HepG2 (cell line): Measurements from ENCODE around the gene NEAT1. TPM values are rescaled to one million over a fixed set of nuclear protein-coding genes. Genes with fewer than 3 reads are reported as not detected.
A peak's percentile ranks its signal among the peaks of the same experiment; 100 is the strongest.

Source experiments
- ARNTL ChIP-seq: sonication (generic); formaldehyde crosslinking; IDR thresholded peaks from 2 replicates; pipeline ENCODE4 v1.4.0; 2020; ENCODE audit warnings: mild to moderate bottlenecking, missing genetic modification reagents
- BHLHE40 ChIP-seq: IDR thresholded peaks from 2 replicates; pipeline ENCODE4 v1.6.1; 2011; ENCODE audit warnings: low read length, improper control_type of control experiment
- CTCF ChIP-seq: sonication (generic); formaldehyde crosslinking; IDR thresholded peaks from 2 replicates; pipeline ENCODE4 v1.5.0; 2020; ENCODE audit warnings: mild to moderate bottlenecking, missing genetic modification reagents, moderate library complexity
- DBP ChIP-seq: sonication (generic); formaldehyde crosslinking; IDR thresholded peaks from 2 replicates; pipeline ENCODE4 v1.4.0; 2020; ENCODE audit warnings: missing genetic modification reagents; ENCODE audit errors: not compliant biosample characterization
- DNMT3B ChIP-seq: conservative IDR thresholded peaks from 2 replicates; pipeline ENCODE4 v1.6.1; 2016; ENCODE audit warnings: missing biosample characterization, control low read depth
- LRRFIP1 ChIP-seq: sonication (generic); formaldehyde crosslinking; conservative IDR thresholded peaks from 2 replicates; pipeline ENCODE4 v1.4.0; 2020; ENCODE audit warnings: missing genetic modification reagents
- MED13 ChIP-seq: sonication (generic); formaldehyde crosslinking; IDR thresholded peaks from 2 replicates; pipeline ENCODE4 v1.5.0; 2020; ENCODE audit warnings: missing genetic modification reagents
- MYPOP ChIP-seq: sonication (generic); formaldehyde crosslinking; IDR thresholded peaks from 2 replicates; pipeline ENCODE4 v1.8.1; 2023; ENCODE audit warnings: mild to moderate bottlenecking, moderate library complexity, missing genetic modification reagents
- PHF5A ChIP-seq: IDR thresholded peaks from one replicate; pipeline ENCODE4 v1.6.1; 2018; ENCODE audit warnings: low read depth, missing genetic modification reagents; ENCODE audit not compliant: unreplicated experiment
- POLR2G ChIP-seq: fragments of 200-400 bp; formaldehyde crosslinking; IDR thresholded peaks from 2 replicates; pipeline ENCODE4 v1.6.1; 2018; ENCODE audit warnings: mild to moderate bottlenecking, low read depth, low read length, moderate library complexity
- SMAD1 ChIP-seq: sonication (generic); formaldehyde crosslinking; IDR thresholded peaks from 2 replicates; pipeline ENCODE4 v1.4.0; 2020; ENCODE audit warnings: missing genetic modification reagents, low read depth, mild to moderate bottlenecking, borderline replicate concordance
- SNAI1 ChIP-seq: sonication (generic); formaldehyde crosslinking; IDR thresholded peaks from 2 replicates; pipeline ENCODE4 v1.5.0; 2020; ENCODE audit warnings: mild to moderate bottlenecking, missing genetic modification reagents, borderline replicate concordance
- SP1 ChIP-seq, 2 experiments: fragments of 450-650 bp in 1 of 2; sonication (generic) in 1 of 2; formaldehyde crosslinking in 1 of 2; IDR thresholded peaks; 2 replicates each; pipeline versions ENCODE4 v1.4.0 to v1.6.1; 2016 to 2020; ENCODE audit warnings: missing genetic modification reagents in 1 of 2
- TFE3 ChIP-seq: IDR thresholded peaks from 2 replicates; pipeline ENCODE4 v1.6.1; 2016
- THAP11 ChIP-seq: IDR thresholded peaks from 2 replicates; pipeline ENCODE4 v1.6.1; 2016; ENCODE audit warnings: missing biosample characterization, missing genetic modification reagents
- ZFP91 ChIP-seq: sonication (generic); formaldehyde crosslinking; IDR thresholded peaks from 2 replicates; pipeline ENCODE4 v1.9.0; 2022; ENCODE audit warnings: missing genetic modification reagents, mild to moderate bottlenecking, borderline replicate concordance
- ZFX ChIP-seq: sonication (generic); formaldehyde crosslinking; IDR thresholded peaks from 2 replicates; pipeline ENCODE4 v1.4.0; 2020; ENCODE audit warnings: mild to moderate bottlenecking, low read depth, missing genetic modification reagents, moderate library complexity
- ZNF234 ChIP-seq: sonication (generic); formaldehyde crosslinking; conservative IDR thresholded peaks from 2 replicates; pipeline ENCODE4 v1.5.1; 2020; ENCODE audit warnings: mild to moderate bottlenecking, missing genetic modification reagents
- polyA plus RNA-seq, 8 experiments: library from polyadenylated mRNA; depleted of rRNA in 3 of 8; stranded (reverse) in 7 of 8; unstranded in 1 of 8; fragments of >200 nt; fragmentation: Illumina TruSeq in 4 of 8; extraction: Trizol in 4 of 8; gene quantifications; 2 replicates each; pipeline versions ENCODE4 v1.2.1 to v1.2.3, GENCODE V29; 2011 to 2016; ENCODE audit warnings: low read depth in 4 of 8, missing spikeins in 1 of 8, mixed read lengths in 1 of 8; ENCODE audit not compliant: insufficient read depth in 1 of 8
- total RNA-seq, 5 experiments: library from RNA; depleted of rRNA; stranded (reverse); fragments of >200 nt; fragmentation: Illumina TruSeq; extraction: Trizol; gene quantifications; 2 replicates each; pipeline ENCODE4 v1.2.3, GENCODE V29; 2016; ENCODE audit warnings: low read depth in 1 of 5

NEAT1 gene
- total and polyA plus RNA-seq, 2 of the 13 experiments (the other 11 are each of a cell fraction or from before 2014, with no cell fraction given) = 20.5 to 41.2 TPM

GRCh38 chr11:65420979-65421793 is 1.4 kb upstream of the NEAT1 start (continued):
- TF ChIP-seq ZFP91 (no peak; the same call in 1 of the 2 replicates), LRRFIP1 (CRISPR knock-in tag) (no peak), SNAI1 (CRISPR knock-in tag) (no peak), PHF5A (no peak), MED13 (peak; percentile 96), POLR2G (peak; percentile 85), THAP11 (peak; percentile 67; the same call in 1 of the 2 replicates), SMAD1 (CRISPR knock-in tag) (no peak), SP1 (IDR thresholded peaks at IDR 0.05) (no peak), SP1 (CRISPR knock-in tag; IDR thresholded peaks at IDR 0.05) (no peak), ARNTL (CRISPR knock-in tag) (peak; percentile 82), ZNF234 (CRISPR knock-in tag) (no peak), CTCF (0 out of 2 replicates have a peak, but pooled peaks have one; percentile 12), DNMT3B (CRISPR knock-in tag) (peak; percentile 31; the same call in 1 of the 2 replicates), BHLHE40 (0 out of 2 replicates have a peak, but pooled peaks have one; percentile 29), DBP (CRISPR knock-in tag) (no peak), ZFX (peak; percentile 67; the same call in 1 of the 2 replicates), TFE3 (CRISPR knock-in tag) (peak; percentile 100), MYPOP (peak; percentile 14; the same call in 1 of the 2 replicates)
